WERI-Rb-1 (cell line): Measurements from ENCODE around the gene APLF.

Experiments used
- DNase-seq: peaks from one replicate; pipeline ENCODE4 v3.0.0-alpha.2; 2020
- H3K27ac ChIP-seq: fragments of 250-450 bp; sonication (Bioruptor Pico); 2 replicates; pipeline ENCODE4 v1.5.1; 2020; ENCODE audit warnings: mild to moderate bottlenecking, moderate library complexity
- H3K27me3 ChIP-seq: fragments of 250-450 bp; sonication (Bioruptor Pico); 2 replicates; pipeline ENCODE4 v1.5.1; 2021; ENCODE audit warnings: mild to moderate bottlenecking, low read depth, moderate library complexity; ENCODE audit not compliant: insufficient read depth, severe bottlenecking
- H3K36me3 ChIP-seq: fragments of 250-450 bp; sonication (Bioruptor Pico); 2 replicates; pipeline ENCODE4 v1.5.1; 2020; ENCODE audit warnings: mild to moderate bottlenecking, moderate library complexity
- H3K4me3 ChIP-seq: 2 replicates; pipeline ENCODE4 v1.5.1; 2011; ENCODE audit warnings: low read depth, mild to moderate bottlenecking, control low read depth, low read length
- H3K9me3 ChIP-seq: fragments of 250-450 bp; sonication (Bioruptor Pico); 2 replicates; pipeline ENCODE4 v1.5.1; 2021; ENCODE audit warnings: mild to moderate bottlenecking, moderate library complexity; ENCODE audit not compliant: severe bottlenecking
- CTCF ChIP-seq: IDR thresholded peaks from 2 replicates; pipeline ENCODE4 v1.5.1; 2011; ENCODE audit warnings: low read depth, mild to moderate bottlenecking, control low read depth, inconsistent platforms, low read length

Gene APLF

GRCh38 chr2:68423966-68424650 is 43.3 kb upstream of the APLF start:
- TF ChIP-seq CTCF: no peak
- H3K27ac ChIP-seq: no peak overlapping the region
- H3K36me3 ChIP-seq: no peaks in the 10 kb centered on the region
- no peaks in the 10 kb centered on the region for H3K9me3 ChIP-seq
- H3K4me3 ChIP-seq: no peak overlapping the region
- no peak for DNase-seq
- H3K27me3 ChIP-seq: peaks cover 6% of the 10 kb centered on the region

- no peaks in the 10 kb centered on the region for H3K36me3 ChIP-seq
- no peak for TF ChIP-seq CTCF
- no peak overlapping the region for H3K4me3 ChIP-seq
- H3K9me3 ChIP-seq: no peaks in the 10 kb centered on the region
- H3K27me3 ChIP-seq: peaks cover 6% of the 10 kb centered on the region
- DNase-seq: no peak
- no peak overlapping the region for H3K27ac ChIP-seq
These were observed 41.9 kb upstream of the APLF start for GRCh38 chr2:68425503-68425902.

- no peak for DNase-seq
- Histone ChIP-seq H3K27ac (no peak overlapping the region), H3K27me3 (peaks cover 3% of the 10 kb centered on the region), H3K9me3 (no peaks in the 10 kb centered on the region), H3K36me3 (no peaks in the 10 kb centered on the region), H3K4me3 (no peak overlapping the region)
- TF ChIP-seq CTCF: no peak
These were observed 40.9 kb upstream of the APLF start for GRCh38 chr2:68426446-68426845.

GRCh38 chr2:68426848-68427579 is 40.4 kb upstream of the APLF start:
- DNase-seq: no peak
- peaks cover 3% of the 10 kb centered on the region for H3K27me3 ChIP-seq
- no peaks in the 10 kb centered on the region for H3K9me3 ChIP-seq
- H3K27ac ChIP-seq: no peak overlapping the region
- H3K36me3 ChIP-seq: no peaks in the 10 kb centered on the region
- no peak overlapping the region for H3K4me3 ChIP-seq
- TF ChIP-seq CTCF: no peak

- DNase-seq: no peak
- H3K27ac ChIP-seq: no peak overlapping the region
These were observed 39.3 kb upstream of the APLF start for GRCh38 chr2:68428126-68428525.

More at GRCh38 chr2:68428126-68428525, 39.3 kb upstream of the APLF start:
- Histone ChIP-seq H3K4me3 (no peak overlapping the region), H3K9me3 (no peaks in the 10 kb centered on the region), H3K27me3 (peaks cover 3% of the 10 kb centered on the region), H3K36me3 (no peaks in the 10 kb centered on the region)
- no peak for TF ChIP-seq CTCF
